GM20000 (cell line): ENCODE measurements around the gene CREB5.

Experiments
- DNase-seq: peaks from one replicate; pipeline ENCODE4 v3.0.0; 2012; ENCODE audit warnings: low spot score
- TF ChIP-seq, protein P1 (sequence below): IDR thresholded peaks from 2 replicates; pipeline ENCODE4 v1.5.1; 2012; ENCODE audit warnings: mild to moderate bottlenecking, control low read depth; ENCODE audit errors: extremely low read depth, missing control alignments

CREB5 gene

DNA sequence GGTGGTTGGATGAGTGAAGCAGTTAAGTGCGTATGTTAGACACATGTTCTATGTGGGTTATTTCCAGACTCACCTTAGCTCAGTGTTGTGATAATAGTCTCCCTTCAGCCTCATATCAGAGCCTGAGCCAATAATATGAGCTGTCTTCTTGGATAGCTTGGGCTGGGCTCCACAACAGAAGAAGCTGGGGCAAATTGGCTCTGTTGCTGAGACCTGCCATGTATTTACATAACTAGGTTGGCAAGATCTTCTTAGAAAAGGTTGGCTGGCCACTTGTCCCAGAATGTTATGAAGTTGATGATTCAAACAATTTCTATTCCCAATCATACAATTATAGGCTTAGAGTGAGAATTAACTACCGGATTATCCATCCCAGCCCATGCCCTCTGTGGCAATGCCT lies 35.7 kb upstream of the CREB5 start:
- no peak for DNase-seq
- TF ChIP-seq, protein P1, sequence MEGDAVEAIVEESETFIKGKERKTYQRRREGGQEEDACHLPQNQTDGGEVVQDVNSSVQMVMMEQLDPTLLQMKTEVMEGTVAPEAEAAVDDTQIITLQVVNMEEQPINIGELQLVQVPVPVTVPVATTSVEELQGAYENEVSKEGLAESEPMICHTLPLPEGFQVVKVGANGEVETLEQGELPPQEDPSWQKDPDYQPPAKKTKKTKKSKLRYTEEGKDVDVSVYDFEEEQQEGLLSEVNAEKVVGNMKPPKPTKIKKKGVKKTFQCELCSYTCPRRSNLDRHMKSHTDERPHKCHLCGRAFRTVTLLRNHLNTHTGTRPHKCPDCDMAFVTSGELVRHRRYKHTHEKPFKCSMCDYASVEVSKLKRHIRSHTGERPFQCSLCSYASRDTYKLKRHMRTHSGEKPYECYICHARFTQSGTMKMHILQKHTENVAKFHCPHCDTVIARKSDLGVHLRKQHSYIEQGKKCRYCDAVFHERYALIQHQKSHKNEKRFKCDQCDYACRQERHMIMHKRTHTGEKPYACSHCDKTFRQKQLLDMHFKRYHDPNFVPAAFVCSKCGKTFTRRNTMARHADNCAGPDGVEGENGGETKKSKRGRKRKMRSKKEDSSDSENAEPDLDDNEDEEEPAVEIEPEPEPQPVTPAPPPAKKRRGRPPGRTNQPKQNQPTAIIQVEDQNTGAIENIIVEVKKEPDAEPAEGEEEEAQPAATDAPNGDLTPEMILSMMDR: no peak

DNA sequence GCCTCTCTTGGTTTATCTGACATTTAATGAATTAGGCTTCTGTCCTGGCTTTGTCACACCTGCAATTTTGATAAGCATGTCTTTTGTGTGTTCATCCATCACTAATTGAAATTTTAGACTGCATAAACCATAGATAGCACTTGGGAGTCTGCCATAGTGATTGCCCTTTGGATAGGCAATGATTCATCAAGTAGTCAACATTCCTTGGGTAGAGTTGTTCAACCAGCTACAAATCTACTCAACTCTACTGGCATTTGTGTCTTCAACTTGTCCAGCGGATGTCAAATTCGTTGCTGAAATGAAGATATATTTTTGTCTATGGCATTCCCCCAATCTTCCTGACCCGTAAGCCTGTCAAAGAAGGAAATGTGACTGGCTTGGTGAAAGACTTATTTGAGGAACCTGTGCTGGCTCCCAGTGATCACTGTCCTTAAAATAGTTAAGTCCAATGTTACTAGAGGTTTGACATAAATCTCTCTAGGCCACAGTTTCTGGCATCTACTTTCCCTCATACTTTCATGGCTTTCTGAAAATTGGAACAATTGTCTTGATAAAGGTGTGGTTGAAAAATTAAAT lies 33.7 kb upstream of the CREB5 start:
- no peak for DNase-seq
- TF ChIP-seq, protein P1: no peak

DNA sequence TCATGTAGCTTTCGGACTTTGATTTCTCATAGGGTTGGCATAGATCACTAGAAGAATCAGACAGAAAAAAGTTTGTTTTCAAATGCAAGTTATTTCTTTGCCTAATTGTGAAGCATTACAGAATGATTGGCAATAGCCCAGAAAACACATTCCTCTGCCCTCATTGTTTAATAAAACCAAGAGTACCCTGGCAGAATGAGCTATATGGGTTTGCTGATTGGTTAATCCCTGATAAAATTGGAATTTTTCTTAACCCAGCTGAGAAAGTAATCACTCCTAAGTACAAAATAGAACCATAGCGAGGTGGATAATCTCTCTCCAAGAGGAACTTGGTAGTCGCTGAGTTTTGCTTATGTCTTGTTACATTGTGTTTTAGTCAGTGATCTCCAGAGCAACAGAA lies 30.9 kb upstream of the CREB5 start:
- DNase-seq: no peak
- TF ChIP-seq, protein P1: no peak

DNA sequence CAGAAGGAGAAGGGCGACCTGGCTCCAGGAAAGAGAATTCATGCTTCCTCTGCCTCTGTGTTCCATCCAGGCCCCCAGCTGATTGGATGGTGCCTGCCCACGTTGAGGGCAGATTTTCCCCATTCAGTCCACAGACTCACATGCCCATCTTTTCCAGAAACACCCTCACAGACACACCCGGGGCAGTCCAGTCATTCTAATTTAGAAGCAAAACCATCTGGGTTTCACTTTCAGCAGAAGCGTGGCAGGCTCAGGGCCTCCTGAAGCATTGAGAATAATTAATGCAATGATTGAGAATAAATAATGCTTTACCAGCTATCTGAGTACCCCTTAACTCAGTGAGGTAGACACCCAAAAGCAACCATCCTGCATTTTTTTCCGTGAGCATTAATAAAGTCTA lies 30.2 kb upstream of the CREB5 start:
- no peak for DNase-seq
- TF ChIP-seq, protein P1: no peak

DNA sequence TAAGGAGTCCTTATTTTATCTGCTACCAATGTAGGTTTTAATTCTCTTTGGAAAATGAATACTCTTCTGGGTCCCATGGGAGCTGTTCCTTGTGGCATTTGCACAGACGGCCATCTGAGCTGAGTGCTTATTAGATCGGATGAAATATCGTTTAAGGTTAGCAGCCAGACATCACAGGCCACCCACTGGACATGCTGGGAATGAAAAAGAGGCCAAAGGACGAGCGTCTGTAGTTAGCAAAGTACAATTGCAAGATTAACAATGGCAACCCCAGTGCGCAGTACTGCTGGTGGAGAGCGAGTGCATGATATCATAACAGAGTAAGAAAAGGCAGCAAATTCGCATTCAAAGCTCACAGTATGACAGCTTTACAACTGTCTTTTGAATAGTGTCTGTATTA lies 28.3 kb upstream of the CREB5 start:
- DNase-seq: no peak
- TF ChIP-seq, protein P1: no peak

DNA sequence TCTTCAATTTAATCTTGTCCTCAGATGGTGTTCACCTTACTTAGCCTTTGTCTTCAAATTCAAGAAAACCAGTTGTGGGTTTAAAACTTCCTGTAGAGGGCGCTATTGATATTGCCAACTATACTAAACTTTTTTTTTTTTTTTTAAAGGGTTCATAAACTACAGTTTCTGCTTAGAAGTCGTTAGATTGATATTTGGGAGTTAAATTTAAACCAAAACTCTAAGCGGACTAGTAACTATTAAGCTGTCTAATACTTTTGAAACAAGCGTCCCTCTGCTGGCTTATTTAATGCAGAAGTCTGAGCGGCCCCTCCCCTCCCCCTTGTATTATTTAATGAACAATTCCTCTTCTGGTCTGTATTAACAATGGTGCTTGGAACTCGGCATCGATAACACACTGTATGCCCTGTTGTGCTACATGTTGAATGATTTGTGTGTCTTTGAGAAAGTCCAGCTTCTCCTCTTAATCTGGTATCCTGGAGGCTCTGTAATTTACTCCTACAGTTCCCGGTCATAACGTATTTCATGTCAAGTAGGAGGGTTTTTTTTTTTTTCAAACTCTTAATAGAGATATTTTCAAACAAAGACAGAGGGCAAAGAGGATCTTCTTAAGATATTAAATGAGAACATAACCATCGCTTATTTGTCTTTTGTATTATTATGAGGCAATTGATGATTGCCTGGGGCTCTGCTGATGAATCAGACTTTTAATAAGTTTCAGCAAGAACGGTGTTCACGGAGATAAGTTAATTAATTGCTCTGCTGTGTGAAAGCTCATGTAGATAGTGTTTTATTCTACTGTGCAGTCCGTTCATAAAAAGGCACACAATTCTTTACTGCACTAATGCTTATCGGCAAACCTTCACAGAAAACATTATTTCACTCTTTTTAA lies 22.6 kb upstream of the CREB5 start:
- peak; percentile 19 for DNase-seq
- TF ChIP-seq, protein P1: peak; percentile 36

DNA sequence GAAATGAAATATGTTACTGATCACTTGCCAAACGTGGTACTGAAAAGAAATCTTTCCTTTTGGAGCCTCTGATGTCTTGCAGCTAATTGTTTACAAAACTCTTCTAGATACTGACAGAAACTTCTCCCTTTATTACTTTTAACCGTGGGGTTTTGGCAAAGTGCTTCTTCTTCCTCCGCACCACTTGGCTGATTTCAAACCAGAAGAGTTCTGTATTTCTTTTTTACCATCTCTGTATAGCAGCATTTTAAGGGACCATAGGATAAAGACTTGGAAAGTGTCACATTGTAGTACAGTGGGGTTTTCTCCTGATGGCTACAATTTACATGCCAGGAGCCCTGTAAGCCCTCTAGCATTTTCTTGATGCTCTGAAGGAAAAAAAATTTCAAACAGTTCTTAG lies 21.9 kb upstream of the CREB5 start:
- no peak for DNase-seq
- TF ChIP-seq, protein P1: no peak
